AG09319 (cell line): ENCODE data around the gene DESI1.
"Not testable (repeated sequence)": the region's sequence is repeated elsewhere in the genome, so short reads cannot be mapped to it uniquely, and the experiment has no call there.

ENCODE experiments used
- DNase-seq: peaks from one replicate; pipeline ENCODE4 v3.0.0-alpha.2; 2010; ENCODE audit warnings: low read depth; ENCODE audit errors: extremely low read depth
- CTCF ChIP-seq: IDR thresholded peaks from 2 replicates; pipeline ENCODE4 v1.5.1; 2011; ENCODE audit warnings: low read depth, mild to moderate bottlenecking, inconsistent platforms, low read length, moderate library complexity

Gene DESI1

GRCh38 chr22:41650229-41650628, 29.4 kb upstream of the DESI1 start:
- DNase-seq, result no peak
- TF ChIP-seq CTCF, result no peak

GRCh38 chr22:41648432-41648831, 27.6 kb upstream of the DESI1 start:
- no peak for TF ChIP-seq CTCF
- no peak for DNase-seq

GRCh38 chr22:41647771-41648170, 26.9 kb upstream of the DESI1 start:
- TF ChIP-seq CTCF, result no peak
- DNase-seq, result no peak

- no peak for TF ChIP-seq CTCF
- DNase-seq, result no peak
Observed at GRCh38 chr22:41642331-41643110, 21.7 kb upstream of the DESI1 start.

- TF ChIP-seq CTCF, result no peak
- DNase-seq, result no peak
Observed at GRCh38 chr22:41641854-41642253, 21.0 kb upstream of the DESI1 start.

- no peak for TF ChIP-seq CTCF
- no peak for DNase-seq
Observed at GRCh38 chr22:41638748-41639147, 17.9 kb upstream of the DESI1 start.

GRCh38 chr22:41638124-41638523, 17.3 kb upstream of the DESI1 start:
- DNase-seq, result no peak
- TF ChIP-seq CTCF, result no peak

GRCh38 chr22:41637623-41638022, 16.8 kb upstream of the DESI1 start:
- not testable (repeated sequence) for DNase-seq
